ENCODE results near the gene PIGH.
"Not testable (repeated sequence)": the region's sequence is repeated elsewhere in the genome, so short reads cannot be mapped to it uniquely, and the experiment has no call there.

PIGH gene

GRCh38 chr14:67607646-67608045, 7.6 kb upstream of the PIGH start:
- 88% methylated on average over 5 of the region's 5 CpGs for WGBS
- H3K27me3 ChIP-seq (ENCODE audit: insufficient read depth, low read length): peaks cover 99% of the 10 kb centered on the region

GRCh38 chr14:67602995-67603545, 3.0 kb upstream of the PIGH start:
- no peak overlapping the region for H3K9ac ChIP-seq (ENCODE audit: low read depth, low read length)
- H3K4me3 ChIP-seq (ENCODE audit: low read length): no peak overlapping the region
- peaks cover 87% of the 10 kb centered on the region for H3K27me3 ChIP-seq (ENCODE audit: insufficient read depth, low read length)
- H3K4me1 ChIP-seq (ENCODE audit: insufficient read depth, low read length): peaks cover 6% of the 10 kb centered on the region; the same call in 1 of the 2 replicates
- H3K9me3 ChIP-seq (ENCODE audit: insufficient read depth, low read depth, low read length): no peaks in the 10 kb centered on the region
- H3K36me3 ChIP-seq (ENCODE audit: insufficient read depth, low read length): no peaks in the 10 kb centered on the region
- no peak overlapping the region for H3K27ac ChIP-seq (ENCODE audit: low read depth, low read length)
- WGBS: 73% methylated on average over 5 of the region's 5 CpGs

More at GRCh38 chr14:67607646-67608045, 7.6 kb upstream of the PIGH start:
- Histone ChIP-seq H3K9me3 (ENCODE audit: insufficient read depth, low read depth, low read length) (no peaks in the 10 kb centered on the region), H3K4me1 (ENCODE audit: insufficient read depth, low read length) (peaks cover 9% of the 10 kb centered on the region), H3K4me3 (ENCODE audit: low read length) (no peak overlapping the region), H3K36me3 (ENCODE audit: insufficient read depth, low read length) (no peaks in the 10 kb centered on the region), H3K9ac (ENCODE audit: low read depth, low read length) (no peak overlapping the region), H3K27ac (ENCODE audit: low read depth, low read length) (no peak overlapping the region)

GRCh38 chr14:67602076-67602475, 2.0 kb upstream of the PIGH start:
- H3K36me3 ChIP-seq (ENCODE audit: insufficient read depth, low read length): no peaks in the 10 kb centered on the region
- 67% methylated on average over 6 of the region's 7 CpGs for WGBS
- no peak overlapping the region for H3K27ac ChIP-seq (ENCODE audit: low read depth, low read length)
- no peak overlapping the region for H3K4me3 ChIP-seq (ENCODE audit: low read length)
- no peaks in the 10 kb centered on the region for H3K9me3 ChIP-seq (ENCODE audit: insufficient read depth, low read depth, low read length)
- no peak overlapping the region for H3K9ac ChIP-seq (ENCODE audit: low read depth, low read length)
- peaks cover 82% of the 10 kb centered on the region for H3K27me3 ChIP-seq (ENCODE audit: insufficient read depth, low read length)
- H3K4me1 ChIP-seq (ENCODE audit: insufficient read depth, low read length): peaks cover 6% of the 10 kb centered on the region; the same call in 1 of the 2 replicates

GRCh38 chr14:67600562-67600974, 500 bp upstream of the PIGH start:
- not testable (repeated sequence) for H3K4me1 ChIP-seq (ENCODE audit: insufficient read depth, low read length); H3K27ac ChIP-seq (ENCODE audit: low read depth, low read length); H3K9me3 ChIP-seq (ENCODE audit: insufficient read depth, low read depth, low read length); H3K36me3 ChIP-seq (ENCODE audit: insufficient read depth, low read length); H3K9ac ChIP-seq (ENCODE audit: low read depth, low read length)
- H3K4me3 ChIP-seq (ENCODE audit: low read length): peak overlapping the region; percentile 69
- 90% methylated on average over 21 of the region's 21 CpGs for WGBS
- H3K27me3 ChIP-seq (ENCODE audit: insufficient read depth, low read length): peaks cover 67% of the 10 kb centered on the region

GRCh38 chr14:67595392-67595791, 4.7 kb downstream of the PIGH start:
- Histone ChIP-seq H3K27ac (ENCODE audit: low read depth, low read length) (no peak overlapping the region), H3K27me3 (ENCODE audit: insufficient read depth, low read length) (peaks cover 18% of the 10 kb centered on the region), H3K4me3 (ENCODE audit: low read length) (no peak overlapping the region), H3K9me3 (ENCODE audit: insufficient read depth, low read depth, low read length) (no peaks in the 10 kb centered on the region), H3K4me1 (ENCODE audit: insufficient read depth, low read length) (peaks cover 6% of the 10 kb centered on the region; the same call in 1 of the 2 replicates), H3K9ac (ENCODE audit: low read depth, low read length) (no peak overlapping the region), H3K36me3 (ENCODE audit: insufficient read depth, low read length) (no peaks in the 10 kb centered on the region; the same call in 1 of the 2 replicates)
- WGBS: 91% methylated on average over 2 of the region's 2 CpGs

GRCh38 chr14:67593650-67594049, 6.4 kb downstream of the PIGH start:
- not testable (repeated sequence) for H3K9ac ChIP-seq (ENCODE audit: low read depth, low read length); H3K27ac ChIP-seq (ENCODE audit: low read depth, low read length); H3K4me3 ChIP-seq (ENCODE audit: low read length); H3K27me3 ChIP-seq (ENCODE audit: insufficient read depth, low read length); H3K4me1 ChIP-seq (ENCODE audit: insufficient read depth, low read length); H3K9me3 ChIP-seq (ENCODE audit: insufficient read depth, low read depth, low read length)
- peaks cover 14% of the 10 kb centered on the region for H3K36me3 ChIP-seq (ENCODE audit: insufficient read depth, low read length)
- 0% methylated on average over 1 of the region's 1 CpG for WGBS

- Histone ChIP-seq H3K27ac (ENCODE audit: low read depth, low read length) (no peak overlapping the region), H3K4me3 (ENCODE audit: low read length) (no peak overlapping the region), H3K9ac (ENCODE audit: low read depth, low read length) (no peak overlapping the region), H3K36me3 (ENCODE audit: insufficient read depth, low read length) (peaks cover 47% of the 10 kb centered on the region), H3K27me3 (ENCODE audit: insufficient read depth, low read length) (no peaks in the 10 kb centered on the region), H3K9me3 (ENCODE audit: insufficient read depth, low read depth, low read length) (no peaks in the 10 kb centered on the region), H3K4me1 (ENCODE audit: insufficient read depth, low read length) (no peaks in the 10 kb centered on the region)
- 97% methylated on average over 2 of the region's 2 CpGs for WGBS
Observed at GRCh38 chr14:67589204-67589770, 10.8 kb downstream of the PIGH start.

GRCh38 chr14:67586369-67586768, 13.7 kb downstream of the PIGH start:
- H3K4me1 ChIP-seq (ENCODE audit: insufficient read depth, low read length): no peaks in the 10 kb centered on the region
- no peak overlapping the region for H3K4me3 ChIP-seq (ENCODE audit: low read length)
- no peaks in the 10 kb centered on the region for H3K27me3 ChIP-seq (ENCODE audit: insufficient read depth, low read length)
- H3K9me3 ChIP-seq (ENCODE audit: insufficient read depth, low read depth, low read length): no peaks in the 10 kb centered on the region
- H3K36me3 ChIP-seq (ENCODE audit: insufficient read depth, low read length): peaks cover 65% of the 10 kb centered on the region
- no peak overlapping the region for H3K9ac ChIP-seq (ENCODE audit: low read depth, low read length)
- 96% methylated on average over 4 of the region's 4 CpGs for WGBS
- no peak overlapping the region for H3K27ac ChIP-seq (ENCODE audit: low read depth, low read length)

- Histone ChIP-seq H3K9me3 (ENCODE audit: insufficient read depth, low read depth, low read length) (no peaks in the 10 kb centered on the region), H3K27ac (ENCODE audit: low read depth, low read length) (no peak overlapping the region), H3K36me3 (ENCODE audit: insufficient read depth, low read length) (peaks cover 76% of the 10 kb centered on the region), H3K9ac (ENCODE audit: low read depth, low read length) (no peak overlapping the region), H3K27me3 (ENCODE audit: insufficient read depth, low read length) (no peaks in the 10 kb centered on the region), H3K4me3 (ENCODE audit: low read length) (no peak overlapping the region), H3K4me1 (ENCODE audit: insufficient read depth, low read length) (no peaks in the 10 kb centered on the region)
- WGBS: 92% methylated on average over 3 of the region's 3 CpGs
Observed at GRCh38 chr14:67584978-67585377, 15.1 kb downstream of the PIGH start.

GRCh38 chr14:67583711-67584644, 16.1 kb downstream of the PIGH start:
- Histone ChIP-seq H3K36me3 (ENCODE audit: insufficient read depth, low read length) (peaks cover 76% of the 10 kb centered on the region), H3K27ac (ENCODE audit: low read depth, low read length) (no peak overlapping the region), H3K9ac (ENCODE audit: low read depth, low read length) (no peak overlapping the region), H3K9me3 (ENCODE audit: insufficient read depth, low read depth, low read length) (no peaks in the 10 kb centered on the region), H3K4me1 (ENCODE audit: insufficient read depth, low read length) (no peaks in the 10 kb centered on the region), H3K27me3 (ENCODE audit: insufficient read depth, low read length) (no peaks in the 10 kb centered on the region), H3K4me3 (ENCODE audit: low read length) (no peak overlapping the region)
- WGBS: 94% methylated on average over 6 of the region's 6 CpGs

GRCh38 chr14:67582061-67582460, 18.0 kb downstream of the PIGH start:
- WGBS: 93% methylated on average over 7 of the region's 7 CpGs
- no peak overlapping the region for H3K27ac ChIP-seq (ENCODE audit: low read depth, low read length)
- H3K9me3 ChIP-seq (ENCODE audit: insufficient read depth, low read depth, low read length): no peaks in the 10 kb centered on the region
- H3K27me3 ChIP-seq (ENCODE audit: insufficient read depth, low read length): no peaks in the 10 kb centered on the region
- H3K4me3 ChIP-seq (ENCODE audit: low read length): no peak overlapping the region
- no peak overlapping the region for H3K9ac ChIP-seq (ENCODE audit: low read depth, low read length)
- no peaks in the 10 kb centered on the region for H3K4me1 ChIP-seq (ENCODE audit: insufficient read depth, low read length)
- peaks cover 71% of the 10 kb centered on the region for H3K36me3 ChIP-seq (ENCODE audit: insufficient read depth, low read length)

All from HUES64 (cell line).